Ureter (tissue), 1 donor: Measurements from ENCODE around the gene ABLIM2. TPM values are rescaled to one million over a fixed set of nuclear protein-coding genes. Genes with fewer than 3 reads are reported as not detected.

Source experiments
- DNase-seq: peaks from one replicate; pipeline ENCODE4 v3.0.0-alpha.2; 2020; ENCODE audit warnings: low spot score
- total RNA-seq: library from RNA; stranded (reverse); gene quantifications from one replicate; pipeline ENCODE4 v1.2.4, GENCODE V29; 2023
- donor health status: DM: yes; HTN: yes; CAD: no.

Gene ABLIM2
- total RNA-seq, result 8.5 TPM

DNA sequence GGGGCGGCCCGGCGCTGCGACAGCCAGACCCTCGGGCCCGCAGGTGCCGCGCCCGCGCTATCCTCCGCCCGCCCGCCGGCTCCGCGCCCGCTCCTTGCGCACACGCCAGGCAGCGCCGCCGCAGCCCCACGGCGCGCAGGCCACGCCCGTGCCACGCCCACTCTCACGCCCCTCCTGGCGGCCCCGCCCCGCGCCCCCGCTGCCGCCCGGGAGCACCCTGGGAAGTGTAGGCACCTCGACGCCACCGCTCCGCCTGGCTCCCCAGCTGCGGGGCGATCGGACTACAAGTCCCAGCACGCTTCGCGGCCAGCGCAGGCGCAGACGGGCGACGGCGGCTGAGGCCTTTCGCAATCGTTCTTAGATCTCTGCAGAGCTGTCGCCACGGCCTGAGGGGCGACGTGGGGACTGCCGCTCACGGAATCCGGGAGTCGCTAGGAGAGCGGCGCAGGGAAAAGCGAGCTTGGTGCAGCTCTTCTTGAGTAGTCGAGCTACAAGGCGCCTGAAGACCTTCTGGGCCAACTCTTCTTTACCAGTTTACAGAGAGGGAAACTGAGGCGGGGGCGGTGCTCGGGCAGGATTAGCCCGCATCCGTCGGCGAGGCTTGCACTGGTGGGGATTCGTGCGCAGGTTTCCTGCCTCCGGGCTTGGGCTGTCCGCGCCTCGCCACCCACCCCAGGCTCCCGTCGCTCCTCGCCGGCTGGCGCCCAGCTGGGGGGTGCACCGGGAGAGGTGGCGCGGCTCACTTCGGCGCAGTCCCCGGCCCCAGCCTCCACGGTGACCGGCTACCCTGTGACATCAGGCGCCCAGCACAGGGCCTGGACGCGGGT is at the start of gene ABLIM2:
Gene ABLIM2 (minus strand): TSS at position 104 of the 827 bp plus-strand sequence. CDS start 124 bp downstream, outside the sequence.
- DNase-seq, result peak; percentile 98

DNA sequence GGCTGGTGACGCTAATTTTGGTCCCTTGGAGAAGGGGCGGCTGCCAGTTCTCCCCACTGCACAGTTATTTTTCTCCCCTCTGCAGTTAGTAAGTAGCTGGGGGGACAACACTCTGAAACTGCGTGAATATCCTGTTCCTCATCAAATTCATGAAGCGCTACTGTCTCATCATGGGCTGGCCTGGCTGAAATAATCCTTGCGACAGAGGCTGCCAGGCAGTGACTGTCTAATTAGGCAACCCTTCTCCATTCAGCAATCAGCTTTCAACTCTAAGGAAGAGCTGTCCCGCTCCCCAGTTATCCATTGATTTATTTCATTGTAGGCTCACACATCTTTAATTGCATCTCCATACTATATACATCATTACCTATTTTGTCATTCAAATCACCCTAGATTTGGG is 48.7 kb upstream of the ABLIM2 start:
- no peak for DNase-seq

DNA sequence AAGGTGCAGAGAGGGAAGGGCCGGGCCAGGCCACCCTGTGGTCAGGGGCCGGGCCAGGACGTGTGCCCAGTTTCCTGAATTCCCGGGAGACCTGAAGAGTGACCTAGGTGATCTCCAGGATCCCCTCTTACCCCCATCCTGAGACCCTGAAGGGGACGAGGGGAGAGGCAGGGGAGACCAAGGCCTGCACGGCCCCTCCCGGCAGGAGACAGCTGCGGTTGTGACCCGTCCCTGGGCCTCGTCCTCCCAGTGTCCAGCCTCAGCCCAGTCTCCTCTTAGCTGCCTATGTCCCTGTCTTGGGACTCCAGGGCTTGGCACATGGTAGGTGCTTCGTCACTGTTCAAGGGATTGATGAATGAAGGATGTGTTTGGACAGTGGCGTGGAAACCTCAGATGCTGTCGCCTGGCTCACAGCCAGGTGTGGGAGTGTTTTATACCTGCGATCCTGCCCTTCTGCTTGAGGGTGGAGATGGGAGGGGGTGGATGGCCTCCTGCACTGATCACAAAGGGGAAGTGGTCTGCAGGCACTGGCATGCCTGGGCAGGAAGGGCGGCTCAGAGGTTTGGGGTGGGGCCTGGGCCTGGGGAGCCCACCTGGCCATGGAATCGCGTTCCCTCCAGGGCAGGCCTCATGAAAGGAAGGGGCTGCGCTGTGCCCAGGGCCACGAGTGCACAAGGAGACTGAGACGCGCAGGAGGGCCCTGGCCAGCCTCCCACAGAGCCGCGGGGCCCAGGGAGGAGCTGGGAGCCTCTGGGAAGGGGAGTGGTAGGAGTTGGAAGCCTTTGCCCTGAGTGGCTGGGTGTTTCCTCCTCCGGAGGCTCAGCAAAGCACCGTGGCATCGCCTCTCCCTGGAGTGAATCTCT is 47.4 kb upstream of the ABLIM2 start:
- DNase-seq, result peak; percentile 82

DNA sequence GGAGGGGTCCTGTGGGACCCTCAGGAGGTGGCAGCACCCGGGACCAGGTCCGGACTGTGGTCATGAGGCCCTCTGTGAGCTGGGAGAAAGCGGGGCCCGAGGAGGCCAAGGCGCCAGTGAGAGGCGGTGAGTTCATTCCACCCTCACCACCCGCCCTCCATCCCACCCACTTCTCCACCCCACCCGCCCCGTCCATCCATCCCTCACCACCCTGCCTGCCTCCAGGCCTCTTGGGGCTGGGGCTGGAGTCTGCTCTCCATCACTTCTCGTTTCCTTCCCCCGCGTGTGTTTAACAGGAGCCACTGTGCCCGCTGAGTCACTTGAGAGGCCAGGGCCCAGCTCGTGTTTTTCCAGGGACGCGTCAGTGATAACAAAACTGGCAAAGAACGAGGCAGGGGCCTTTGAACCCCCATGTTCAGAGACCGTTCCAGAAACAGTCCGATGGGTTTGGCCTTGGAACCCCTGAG is 46.7 kb upstream of the ABLIM2 start:
- no peak for DNase-seq

DNA sequence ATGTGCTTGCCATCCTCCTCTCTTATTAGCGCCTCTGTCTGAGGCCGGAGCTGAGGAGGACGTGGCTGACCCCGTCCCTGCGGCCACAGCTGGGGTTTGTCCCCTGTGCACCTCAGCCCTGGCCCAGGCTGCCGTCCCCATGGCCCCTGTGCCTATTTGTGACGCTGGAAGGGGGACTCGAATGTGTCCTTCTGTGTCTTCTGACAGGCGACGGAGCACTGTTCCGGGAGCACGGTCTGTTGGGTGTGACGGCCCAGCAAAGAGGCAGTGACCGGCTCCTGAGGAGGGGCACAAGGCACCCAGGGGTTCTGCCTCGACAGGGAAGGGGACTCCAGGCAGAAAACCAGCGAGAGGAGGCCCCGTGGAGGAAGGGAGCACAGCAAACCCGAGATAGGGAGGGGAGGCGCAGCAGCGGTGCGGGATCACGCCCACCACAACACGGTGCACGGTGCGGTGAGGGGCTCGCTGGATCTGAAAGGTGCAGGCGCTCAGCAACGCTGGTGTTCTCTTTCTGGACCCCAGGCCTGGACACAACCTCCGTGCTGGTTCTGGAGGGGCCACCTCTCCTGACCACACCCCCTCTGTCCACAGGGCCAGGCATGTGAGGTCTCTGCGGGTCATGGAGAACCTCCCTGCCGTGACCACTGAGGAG is 46.1 kb upstream of the ABLIM2 start:
- DNase-seq, result no peak

DNA sequence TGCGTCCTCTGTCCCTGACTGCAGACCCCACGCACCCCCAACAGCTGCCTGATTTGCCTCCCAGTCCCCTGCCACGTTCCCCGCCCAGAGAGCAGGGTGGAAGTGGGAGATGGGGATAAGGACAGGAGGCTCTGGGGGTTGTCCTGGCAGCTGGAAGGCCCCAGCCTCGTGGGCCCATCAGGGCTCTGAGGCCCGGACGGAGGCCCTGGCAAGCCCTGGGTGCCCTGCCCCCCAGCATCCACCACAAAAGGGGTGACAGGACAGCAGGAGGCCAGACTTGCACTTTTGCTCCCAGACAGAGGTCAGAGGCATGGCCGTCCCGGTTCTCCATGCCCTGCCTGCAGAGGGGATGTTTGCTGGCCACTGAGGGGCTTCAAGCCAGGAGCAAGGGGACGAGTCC is 45.2 kb upstream of the ABLIM2 start:
- no peak for DNase-seq

DNA sequence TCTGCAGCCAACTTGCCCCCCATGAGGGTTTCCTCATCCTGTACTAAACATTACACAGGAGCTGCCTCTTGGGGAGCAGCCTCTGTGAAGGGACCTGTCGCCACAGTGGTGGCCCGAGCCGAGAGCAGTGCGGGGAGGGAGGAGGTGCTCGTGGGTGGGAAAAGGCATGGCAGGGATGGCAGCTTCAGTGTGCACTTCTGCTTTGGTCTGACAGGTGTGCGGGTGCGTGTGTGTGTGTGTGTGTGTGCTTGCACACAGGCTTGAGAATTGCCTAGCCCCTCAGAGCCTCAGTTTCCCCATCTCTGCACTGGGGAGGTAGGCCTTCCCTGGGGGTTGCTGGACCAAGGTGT is 44.4 kb upstream of the ABLIM2 start:
- DNase-seq, result no peak

DNA sequence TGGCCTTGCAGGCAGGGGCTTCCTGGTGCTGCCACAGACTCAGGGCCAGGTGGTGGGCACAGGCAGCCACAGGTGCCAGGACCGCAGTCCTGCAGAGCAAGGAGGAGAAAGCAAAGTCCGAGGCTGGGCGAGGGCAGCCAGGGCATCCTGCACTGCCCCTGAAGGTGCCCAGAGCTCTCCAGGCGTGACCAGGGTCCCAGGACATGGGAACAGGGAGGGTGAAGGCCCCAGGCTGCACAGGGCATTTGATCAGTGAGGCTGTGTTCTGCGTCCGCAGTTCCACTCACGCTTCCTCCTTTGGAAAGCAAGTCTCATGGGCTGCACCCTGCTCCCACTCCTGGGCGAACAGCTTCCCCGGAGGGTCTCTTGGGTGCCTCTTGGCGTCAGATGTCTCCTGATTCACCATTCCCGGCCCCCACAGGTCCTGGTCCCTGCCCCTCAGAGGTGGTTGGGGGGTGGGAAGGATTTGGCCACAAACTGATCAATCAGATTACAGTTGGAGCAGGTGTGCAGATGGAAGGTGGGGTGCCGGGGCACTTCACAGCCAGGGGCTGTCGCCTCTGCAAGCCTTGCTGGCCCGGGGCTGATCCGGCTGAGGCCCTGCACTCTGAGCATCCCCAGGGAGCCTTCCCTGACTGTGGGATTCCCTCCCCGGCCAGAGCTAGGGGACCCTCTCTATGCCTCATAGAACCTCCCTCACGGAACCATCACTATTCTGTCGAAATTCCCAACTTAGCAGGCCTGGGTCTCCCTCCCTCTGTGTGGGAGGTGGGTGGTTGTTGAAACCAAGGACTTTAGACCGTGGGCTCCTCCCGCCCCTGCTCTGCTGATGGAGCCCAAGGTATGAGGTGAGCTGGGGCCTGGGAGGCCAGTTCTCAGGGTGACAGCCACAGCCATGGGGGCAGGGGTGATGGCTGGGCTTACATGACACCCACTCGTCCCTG is 43.8 kb upstream of the ABLIM2 start:
- no peak for DNase-seq

DNA sequence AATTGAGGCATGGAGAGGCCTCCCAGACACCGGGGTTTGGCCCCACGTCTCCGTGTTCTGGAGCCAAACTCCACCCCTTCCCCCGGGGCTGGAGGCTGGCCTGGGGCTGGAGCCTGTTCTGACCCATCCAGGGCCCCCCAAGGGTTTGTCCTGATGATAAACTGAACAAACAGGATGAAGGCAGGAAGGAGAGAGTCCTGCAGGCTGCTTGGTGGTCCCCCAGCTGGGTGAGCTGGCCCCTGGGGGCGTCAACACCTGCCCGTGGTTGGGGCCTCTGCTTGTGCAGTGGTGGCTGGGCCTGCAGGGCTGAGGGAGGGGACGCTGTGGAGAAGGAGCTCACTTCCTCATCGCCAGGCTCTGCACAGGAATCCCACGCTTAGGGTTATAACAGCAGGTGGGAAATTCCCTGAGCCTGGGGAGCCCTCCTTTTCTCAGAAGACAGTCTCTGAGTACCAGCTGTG is 42.7 kb upstream of the ABLIM2 start:
- DNase-seq, result no peak

DNA sequence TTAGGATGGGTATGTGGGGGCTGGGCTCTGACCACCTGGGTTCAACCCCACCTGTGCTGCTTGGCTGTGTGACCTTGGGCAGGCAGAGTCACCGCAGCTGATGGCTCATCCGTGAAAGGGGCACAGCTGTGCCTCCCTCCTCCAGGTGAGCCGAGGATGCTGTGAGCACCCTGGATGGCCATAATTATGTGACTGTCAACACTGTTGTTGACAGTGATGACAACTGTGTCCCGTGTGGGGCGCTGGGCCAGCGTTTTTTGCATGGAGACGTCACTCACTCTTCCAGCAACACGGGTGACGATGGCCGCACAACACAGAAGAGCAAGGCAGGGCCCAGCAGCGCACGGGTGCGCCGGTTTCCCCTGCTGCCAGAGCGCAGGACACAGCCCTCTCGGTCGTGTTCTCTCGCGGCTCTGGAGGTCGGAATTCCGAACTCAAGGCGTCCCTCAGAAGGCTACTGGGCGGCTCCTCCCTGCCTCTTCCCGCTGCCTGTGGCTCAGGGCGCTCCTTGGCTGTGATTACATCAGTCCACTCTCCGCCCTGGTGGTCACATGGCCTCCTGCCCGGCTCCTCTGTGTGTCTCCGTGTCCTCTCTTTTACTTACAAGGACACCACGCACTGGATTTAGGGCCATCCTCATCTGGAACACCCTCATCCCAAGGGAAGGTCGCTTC is 41.8 kb upstream of the ABLIM2 start:
- DNase-seq, result peak; percentile 83

DNA sequence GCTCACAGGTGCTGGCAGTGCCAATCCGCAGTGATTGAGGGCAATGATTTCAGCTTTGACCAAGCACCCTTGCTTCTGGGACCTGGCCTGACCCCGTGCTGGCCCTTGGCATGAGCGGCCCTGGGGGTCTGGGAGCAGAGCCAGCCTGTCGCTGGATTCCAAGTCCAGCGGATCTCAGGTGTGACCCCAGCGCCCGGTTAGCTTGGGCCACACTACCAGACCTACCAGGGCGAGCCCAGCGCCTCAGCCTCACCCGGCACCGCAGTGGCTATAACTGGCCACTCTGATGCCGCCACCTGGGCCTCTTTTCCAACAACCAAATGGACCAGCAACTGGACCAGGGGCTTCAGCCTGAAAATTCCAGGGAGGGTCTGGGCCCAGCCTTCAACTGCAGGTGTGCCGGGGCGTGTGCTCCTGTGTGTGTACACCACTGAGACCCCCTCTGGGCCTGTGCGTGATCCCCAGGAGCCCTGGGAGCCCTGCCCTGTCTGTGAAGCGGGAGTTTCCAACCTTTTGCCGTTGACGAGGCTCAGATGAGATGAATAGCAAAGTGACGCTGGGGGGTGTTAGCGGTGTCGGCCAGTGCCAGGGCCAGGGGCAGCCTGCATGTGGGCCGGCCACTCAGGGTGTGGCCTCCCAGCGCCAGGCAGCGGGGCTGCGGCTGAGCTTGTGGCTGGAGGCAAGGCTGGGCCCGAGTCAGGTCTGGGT is 41.1 kb upstream of the ABLIM2 start:
- DNase-seq, result no peak

DNA sequence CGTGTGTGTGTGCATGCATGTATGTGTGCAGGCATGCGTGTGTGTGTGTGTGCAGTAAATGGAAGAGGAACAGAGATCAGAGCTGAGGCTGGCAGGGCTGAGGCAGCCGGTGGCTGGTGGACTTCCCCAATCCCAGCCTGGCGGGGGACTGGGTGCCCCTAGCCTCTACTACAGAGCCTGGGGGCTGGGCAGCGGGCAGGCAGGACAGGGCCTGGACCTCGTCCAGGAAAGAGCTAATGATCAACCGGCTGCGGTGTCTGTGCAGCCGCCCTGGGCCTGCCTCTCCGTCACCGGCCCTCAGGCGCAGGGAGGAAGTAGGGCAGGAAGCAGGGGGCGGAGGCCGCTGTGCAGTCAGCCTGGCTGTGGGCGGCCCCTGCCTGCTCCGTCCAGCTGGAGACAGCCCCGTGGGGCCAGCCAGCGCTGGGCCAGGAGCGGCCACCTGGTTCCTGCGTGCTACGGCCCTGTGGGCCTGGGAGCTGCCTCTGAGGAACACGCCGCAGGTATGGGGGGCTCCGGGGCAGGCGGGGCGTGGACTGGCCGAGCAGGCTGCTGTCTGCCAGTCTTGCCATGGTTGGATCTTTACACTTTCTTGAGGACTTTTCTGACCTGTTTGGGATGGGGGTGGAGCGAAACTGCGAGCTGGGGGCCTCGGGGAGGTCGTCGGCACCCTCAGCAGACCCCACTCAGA is 40.4 kb upstream of the ABLIM2 start, which contains the start of gene SH3TC1:
Gene SH3TC1 (plus strand): TSS at position 385 of the 688 bp plus-strand sequence. CDS start 5,905 bp downstream, outside the sequence.
- DNase-seq, result peak; percentile 91

DNA sequence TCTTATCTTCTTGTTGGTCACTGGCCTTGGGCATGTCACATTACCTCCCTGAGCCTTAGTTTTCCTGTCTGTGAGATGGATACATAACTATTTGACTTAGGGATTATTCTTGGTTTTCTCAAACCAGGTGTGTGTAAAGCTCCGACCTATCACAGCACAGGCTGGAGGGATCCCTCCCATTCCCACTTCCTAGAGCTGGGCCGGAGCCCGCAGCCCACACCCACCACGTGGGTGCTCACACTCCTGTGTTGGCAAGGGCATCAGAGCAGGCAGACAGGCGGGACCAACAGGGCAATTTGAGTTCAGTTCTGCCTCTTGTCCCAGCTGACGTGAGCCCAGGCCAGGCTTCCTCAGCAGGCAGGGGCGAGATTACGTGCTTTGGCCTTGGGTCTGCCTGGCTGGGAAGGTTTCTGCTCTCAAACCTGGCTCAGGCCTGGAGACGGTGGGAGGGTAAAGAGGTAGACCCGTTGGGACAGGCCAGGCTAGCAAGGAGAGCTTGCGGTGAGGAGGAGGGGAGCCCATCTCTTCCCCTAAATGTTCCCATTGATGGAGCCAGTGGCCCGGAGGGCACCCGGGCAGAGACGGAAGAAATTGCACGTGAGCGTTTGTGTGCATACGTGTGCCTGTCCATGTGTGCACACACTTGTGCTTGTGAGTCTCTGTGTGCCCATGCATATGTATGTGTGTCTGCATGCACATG is 39.7 kb upstream of the ABLIM2 start:
- DNase-seq, result peak; percentile 69

DNA sequence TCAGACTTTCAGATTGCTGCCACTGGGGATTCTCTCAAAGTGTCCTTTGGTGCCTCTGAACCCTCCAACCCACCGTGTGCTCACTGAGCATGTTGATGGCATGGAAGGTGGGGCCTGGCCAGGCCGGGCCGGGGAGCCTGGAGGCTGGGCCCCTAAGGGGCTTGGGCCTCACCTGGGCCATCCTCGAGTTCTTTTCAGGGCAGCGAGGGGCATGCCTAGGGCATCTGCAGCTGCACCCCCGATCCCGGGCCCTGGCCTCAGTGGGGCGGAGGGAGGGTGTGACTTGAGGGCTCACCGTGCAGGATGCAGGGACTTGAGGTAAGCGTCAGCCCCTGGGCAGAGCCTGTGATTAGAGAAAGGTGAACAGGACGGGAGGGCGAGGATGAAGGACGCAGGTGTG is 38.9 kb upstream of the ABLIM2 start:
- DNase-seq, result no peak

DNA sequence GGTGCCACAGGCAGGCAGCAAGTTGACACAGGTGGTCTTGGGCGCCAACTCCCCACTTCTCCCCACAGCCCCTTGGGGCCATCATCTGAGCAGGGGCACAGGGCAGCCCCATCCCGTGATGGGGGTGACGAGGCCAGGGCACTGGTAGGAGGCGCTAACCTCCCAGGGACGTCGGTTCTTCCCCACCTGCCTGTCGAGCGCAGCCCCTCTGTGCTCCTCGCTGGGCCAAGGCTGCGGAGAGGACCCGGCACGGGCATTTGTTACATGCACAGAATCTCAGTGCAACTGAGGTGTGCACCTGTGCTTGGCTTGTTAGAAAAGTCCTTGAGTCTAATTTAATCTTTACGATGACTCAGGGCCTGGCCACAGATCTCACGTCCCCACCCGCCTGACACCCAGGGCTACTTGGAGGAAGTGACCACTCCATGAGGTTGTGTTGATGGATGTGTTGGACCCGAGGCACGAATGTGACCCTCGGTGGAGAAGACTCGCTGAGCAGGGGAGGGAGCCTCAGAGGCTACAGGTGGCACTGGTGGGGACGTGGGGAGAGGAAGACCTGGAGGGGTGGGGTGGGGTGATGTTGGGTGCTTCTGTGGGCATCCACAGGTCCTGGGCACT is 37.3 kb upstream of the ABLIM2 start:
- no peak for DNase-seq

DNA sequence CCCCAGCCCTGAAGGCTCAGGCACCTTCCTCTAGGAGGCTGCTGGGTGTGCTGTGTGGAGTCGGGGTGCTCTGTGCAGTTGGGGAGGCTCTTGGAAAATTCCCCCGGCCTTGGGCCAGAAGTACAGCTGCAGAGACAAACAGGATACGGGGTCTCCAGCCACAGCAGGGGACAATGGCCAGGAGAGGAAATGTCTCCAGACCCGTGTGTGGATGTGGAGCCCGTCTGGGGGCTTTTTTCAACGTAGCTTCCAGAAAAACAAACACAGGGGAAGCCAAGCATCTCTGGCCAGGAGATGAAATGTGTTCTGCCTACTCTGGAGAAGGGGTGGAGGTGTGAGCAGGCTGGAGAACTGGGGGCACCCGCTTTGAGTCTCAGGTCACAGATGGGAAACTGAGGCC is 36.8 kb upstream of the ABLIM2 start:
- DNase-seq, result no peak

DNA sequence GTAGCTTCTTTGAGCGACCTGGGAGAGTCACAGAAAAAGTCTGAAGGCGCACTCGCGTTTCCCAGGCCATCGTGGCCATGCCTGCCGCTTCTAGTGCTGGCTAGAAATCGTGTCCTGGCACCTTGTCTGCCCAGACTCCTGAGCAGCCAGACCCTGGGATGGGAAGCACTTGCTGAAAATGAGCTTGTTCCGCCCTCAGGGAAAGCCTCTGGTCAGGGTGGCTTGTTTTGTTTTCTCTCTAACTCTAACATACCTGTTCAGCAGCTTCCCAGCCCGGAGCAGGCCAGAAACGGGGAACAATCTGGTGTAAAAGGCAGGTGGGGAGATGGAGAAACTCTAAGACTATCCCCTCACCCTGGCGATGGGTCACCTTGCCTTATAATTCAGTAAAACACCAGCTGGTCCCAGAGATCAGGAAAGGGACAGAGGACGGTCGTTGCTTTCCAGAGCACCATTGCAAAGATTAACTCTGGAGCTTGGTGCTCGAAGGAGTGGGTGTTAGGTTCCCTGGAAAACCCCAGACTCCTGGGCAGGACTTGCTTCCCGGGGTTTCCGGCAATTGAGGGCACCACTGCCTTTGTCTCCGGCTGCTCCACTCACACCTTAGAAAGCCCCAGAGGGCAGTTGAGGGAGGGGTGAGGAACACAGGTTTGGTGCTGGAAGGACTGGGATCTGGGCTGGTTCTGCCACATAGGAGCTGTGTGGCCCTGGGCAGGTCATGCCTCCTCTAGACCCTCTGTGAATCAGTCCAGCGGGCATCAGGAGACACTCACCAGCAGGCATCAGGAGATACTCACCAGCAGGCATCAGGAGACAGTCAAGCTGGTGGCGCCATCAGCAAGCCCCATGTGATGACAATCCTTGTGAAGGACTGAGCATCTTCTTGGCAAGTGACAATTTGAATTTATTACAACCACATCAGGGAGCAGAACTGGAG is 36.0 kb upstream of the ABLIM2 start:
- DNase-seq, result no peak
